Measurements from ENCODE around the gene KCNB1. TPM values are rescaled to one million over a fixed set of nuclear protein-coding genes. Genes with fewer than 3 reads are reported as not detected.
A peak's percentile ranks its signal among the peaks of the same experiment; 100 is the strongest.

The KCNB1 gene
- polyA plus RNA-seq, 1 donor from 2014 or later = 3.6 TPM

GRCh38 chr20:49452011-49452482 lies 30.4 kb downstream of the KCNB1 start:
- Histone ChIP-seq H3K9ac (ENCODE audit: low read length) (no peak overlapping the region), H4K20me1 (ENCODE audit: insufficient read depth) (no peaks in the 10 kb centered on the region), H3K9me2 (ENCODE audit: insufficient read depth, low read length) (no peaks in the 10 kb centered on the region), H3K27ac (ENCODE audit: low read length) (no peak overlapping the region), H3K27me3 (ENCODE audit: insufficient read depth, low read depth, low read length) (no peaks in the 10 kb centered on the region), H2AFZ (ENCODE audit: low read depth, low read length) (no peak overlapping the region), H3K4me3 (ENCODE audit: low read length) (no peak overlapping the region), H3K36me3 (ENCODE audit: insufficient read depth, low read length) (no peaks in the 10 kb centered on the region), H3F3A (ENCODE audit: insufficient read depth, low read length, poor library complexity, severe bottlenecking) (peaks cover 3% of the 10 kb centered on the region), H3K4me2 (ENCODE audit: low read length) (no peak overlapping the region), H3K9me3 (ENCODE audit: low read length) (no peaks in the 10 kb centered on the region), H3K79me2 (replicated peaks; ENCODE audit: insufficient read depth, low read length) (no peaks in the 10 kb centered on the region)
- no peak for TF ChIP-seq REST (IDR thresholded peaks at IDR 0.05; ENCODE audit: borderline replicate concordance)
- no peak for TF ChIP-seq TAF1 (IDR thresholded peaks at IDR 0.05; ENCODE audit: low read depth)
- TF ChIP-seq MXI1 (conservative IDR thresholded peaks at IDR 0.05; ENCODE audit: poor library complexity, severe bottlenecking) = no peak
- TF ChIP-seq CTCF (IDR thresholded peaks at IDR 0.05; ENCODE audit: poor library complexity, severe bottlenecking) = no peak
- TF ChIP-seq RAD21 (conservative IDR thresholded peaks at IDR 0.05) = no peak
- no peak for TF ChIP-seq SMC3 (conservative IDR thresholded peaks at IDR 0.05; ENCODE audit: poor library complexity)
- TF ChIP-seq POLR2AphosphoS5 (IDR thresholded peaks at IDR 0.05) = no peak
- TF ChIP-seq EZH2 (IDR thresholded peaks at IDR 0.05; ENCODE audit: borderline replicate concordance, insufficient read depth, low read length, poor library complexity, severe bottlenecking) = no peak
- no peak for TF ChIP-seq EP300 (conservative IDR thresholded peaks at IDR 0.05; ENCODE audit: poor library complexity, severe bottlenecking)

DNA sequence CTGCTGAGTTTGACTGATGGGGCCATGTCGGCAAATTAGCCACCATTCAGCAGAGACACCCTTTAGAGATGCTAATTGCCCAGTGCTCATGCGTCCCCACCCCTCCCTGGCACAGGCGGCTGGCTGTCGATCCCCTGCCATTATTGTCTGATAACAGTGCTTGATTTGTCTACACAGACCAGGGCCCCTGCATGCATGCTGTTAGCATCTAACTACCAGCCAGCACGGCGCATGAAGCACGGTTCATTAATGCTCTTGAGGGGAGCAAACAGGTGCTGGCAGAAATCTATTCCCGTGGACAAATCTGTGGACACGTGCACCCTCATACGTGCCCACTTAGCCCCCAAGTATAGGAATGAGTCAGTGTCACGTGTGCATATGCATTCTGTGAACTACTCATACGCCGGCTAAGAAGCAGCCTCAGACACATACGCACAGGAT lies 32.2 kb downstream of the KCNB1 start:
- H3K4me3 ChIP-seq (ENCODE audit: low read length) = peak overlapping the region; percentile 51
- H3K36me3 ChIP-seq (ENCODE audit: insufficient read depth, low read length) = no peaks in the 10 kb centered on the region
- no peaks in the 10 kb centered on the region for H4K20me1 ChIP-seq (ENCODE audit: insufficient read depth)
- H3K27ac ChIP-seq (ENCODE audit: low read length) = peak overlapping the region; percentile 9
- H3K27me3 ChIP-seq (ENCODE audit: insufficient read depth, low read depth, low read length) = no peaks in the 10 kb centered on the region
- no peak for TF ChIP-seq REST (IDR thresholded peaks at IDR 0.05; ENCODE audit: borderline replicate concordance)
- no peak for TF ChIP-seq CTCF (IDR thresholded peaks at IDR 0.05; ENCODE audit: poor library complexity, severe bottlenecking)
- no peak for TF ChIP-seq SMC3 (conservative IDR thresholded peaks at IDR 0.05; ENCODE audit: poor library complexity)
- peak; percentile 25 for TF ChIP-seq RAD21 (conservative IDR thresholded peaks at IDR 0.05)
- TF ChIP-seq POLR2AphosphoS5 (IDR thresholded peaks at IDR 0.05) = peak; percentile 59
- no peak for TF ChIP-seq TAF1 (IDR thresholded peaks at IDR 0.05; ENCODE audit: low read depth)
- TF ChIP-seq MXI1 (conservative IDR thresholded peaks at IDR 0.05; ENCODE audit: poor library complexity, severe bottlenecking) = peak; percentile 43
- TF ChIP-seq EP300 (conservative IDR thresholded peaks at IDR 0.05; ENCODE audit: poor library complexity, severe bottlenecking) = peak; percentile 48
- no peak for TF ChIP-seq EZH2 (IDR thresholded peaks at IDR 0.05; ENCODE audit: borderline replicate concordance, insufficient read depth, low read length, poor library complexity, severe bottlenecking)
- no peaks in the 10 kb centered on the region for H3K9me2 ChIP-seq (ENCODE audit: insufficient read depth, low read length)
- H3K9ac ChIP-seq (ENCODE audit: low read length) = peak overlapping the region; percentile 29
- no peaks in the 10 kb centered on the region for H3K9me3 ChIP-seq (ENCODE audit: low read length)
- H2AFZ ChIP-seq (ENCODE audit: low read depth, low read length) = no peak overlapping the region
- peak overlapping the region; percentile 44 for H3K4me2 ChIP-seq (ENCODE audit: low read length)
- H3K79me2 ChIP-seq (replicated peaks; ENCODE audit: insufficient read depth, low read length) = no peaks in the 10 kb centered on the region
- H3F3A ChIP-seq (ENCODE audit: insufficient read depth, low read length, poor library complexity, severe bottlenecking) = peaks cover 3% of the 10 kb centered on the region
